GM12801 (cell line): ENCODE data around the gene P2RY14.

ENCODE experiments used
- TF ChIP-seq, protein P1 (sequence below): IDR thresholded peaks from one replicate; pipeline ENCODE4 v1.5.1; 2011; ENCODE audit warnings: control low read depth; ENCODE audit not compliant: insufficient read length; ENCODE audit errors: extremely low read depth

P2RY14 gene

DNA sequence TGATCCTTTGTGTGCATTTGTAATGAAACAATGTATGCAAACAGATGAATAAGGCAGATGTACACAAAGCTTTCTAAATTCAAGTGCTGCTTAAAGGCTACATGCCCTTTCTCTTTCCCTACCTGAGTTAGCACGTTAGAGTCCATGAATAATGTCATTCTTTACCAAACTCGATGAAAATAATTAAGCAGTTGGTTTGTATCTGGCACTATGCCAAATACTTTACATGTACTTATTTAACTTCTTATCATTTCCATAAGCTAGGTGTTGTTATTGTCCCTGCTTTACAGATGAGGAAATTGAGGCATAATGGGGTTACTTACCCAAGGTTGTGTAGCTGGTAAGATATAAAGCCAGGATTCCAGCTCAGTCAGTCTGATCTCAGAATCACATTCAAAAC is 77.8 kb downstream of the P2RY14 start:
- TF ChIP-seq, protein P1, sequence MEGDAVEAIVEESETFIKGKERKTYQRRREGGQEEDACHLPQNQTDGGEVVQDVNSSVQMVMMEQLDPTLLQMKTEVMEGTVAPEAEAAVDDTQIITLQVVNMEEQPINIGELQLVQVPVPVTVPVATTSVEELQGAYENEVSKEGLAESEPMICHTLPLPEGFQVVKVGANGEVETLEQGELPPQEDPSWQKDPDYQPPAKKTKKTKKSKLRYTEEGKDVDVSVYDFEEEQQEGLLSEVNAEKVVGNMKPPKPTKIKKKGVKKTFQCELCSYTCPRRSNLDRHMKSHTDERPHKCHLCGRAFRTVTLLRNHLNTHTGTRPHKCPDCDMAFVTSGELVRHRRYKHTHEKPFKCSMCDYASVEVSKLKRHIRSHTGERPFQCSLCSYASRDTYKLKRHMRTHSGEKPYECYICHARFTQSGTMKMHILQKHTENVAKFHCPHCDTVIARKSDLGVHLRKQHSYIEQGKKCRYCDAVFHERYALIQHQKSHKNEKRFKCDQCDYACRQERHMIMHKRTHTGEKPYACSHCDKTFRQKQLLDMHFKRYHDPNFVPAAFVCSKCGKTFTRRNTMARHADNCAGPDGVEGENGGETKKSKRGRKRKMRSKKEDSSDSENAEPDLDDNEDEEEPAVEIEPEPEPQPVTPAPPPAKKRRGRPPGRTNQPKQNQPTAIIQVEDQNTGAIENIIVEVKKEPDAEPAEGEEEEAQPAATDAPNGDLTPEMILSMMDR = no peak

DNA sequence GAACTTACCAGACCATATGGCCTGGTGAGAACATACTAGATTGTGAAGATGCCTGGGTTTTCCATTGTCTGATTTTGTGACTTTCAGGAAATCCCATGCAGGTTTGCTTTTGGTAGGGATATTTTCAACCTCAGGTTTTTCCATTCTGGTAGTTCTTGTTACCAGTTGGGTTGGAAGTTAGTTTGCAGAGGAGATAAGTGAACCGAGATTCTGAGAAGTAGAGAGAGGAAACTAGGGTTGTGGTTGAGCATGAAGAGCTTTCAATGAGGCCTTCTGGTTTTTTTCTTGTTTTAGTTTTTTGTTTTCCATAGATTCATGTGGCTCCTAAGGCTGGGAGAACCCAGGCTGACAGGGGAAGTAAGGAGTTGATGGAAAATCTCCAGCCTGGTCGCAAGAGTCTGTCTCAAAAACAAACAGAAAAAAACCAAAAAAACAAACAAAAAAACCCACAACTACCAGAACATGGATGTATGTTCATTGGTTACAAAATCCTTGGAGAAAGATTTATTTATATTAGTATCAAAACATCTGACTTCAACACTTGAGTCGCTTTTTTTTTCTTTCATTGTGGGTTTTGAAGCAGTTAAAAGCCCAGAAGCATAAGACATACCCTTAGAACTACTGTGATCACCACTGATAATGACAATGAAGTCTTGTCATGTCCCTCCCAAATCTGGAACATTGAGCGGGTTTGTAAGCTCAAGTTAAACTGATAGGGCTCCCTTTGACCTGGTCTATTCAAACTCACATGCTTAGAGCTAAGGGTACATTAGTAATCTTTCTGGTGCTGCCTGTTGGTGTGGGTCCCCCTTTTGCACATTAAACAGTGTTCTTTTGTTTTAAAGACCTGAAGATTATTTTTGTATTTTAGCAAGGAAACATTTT is 78.5 kb downstream of the P2RY14 start:
- TF ChIP-seq, protein P1 = no peak

DNA sequence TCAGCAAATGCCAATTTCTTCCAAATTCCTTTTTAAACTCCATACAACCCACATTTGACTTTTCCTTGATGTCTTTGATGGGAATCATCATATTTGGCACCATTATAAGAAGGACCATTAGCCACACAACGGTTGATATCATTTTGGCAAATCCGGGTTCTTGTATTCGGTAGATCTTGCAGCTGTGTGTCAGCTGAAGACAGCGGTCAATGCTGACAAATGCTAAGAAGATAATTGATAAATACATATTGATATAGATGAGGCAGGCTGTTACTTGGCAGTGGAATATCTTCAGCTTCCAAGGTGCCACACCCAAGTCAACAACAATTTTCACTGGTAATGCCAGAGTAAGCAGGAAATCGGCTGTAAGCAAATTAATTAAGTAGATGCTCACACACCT is 79.5 kb downstream of the P2RY14 start:
- TF ChIP-seq, protein P1 = no peak

GRCh38 chr3:151197981-151198767 is 80.2 kb downstream of the P2RY14 start:
- TF ChIP-seq, protein P1 = no peak

- TF ChIP-seq, protein P1 = no peak
Observed at GRCh38 chr3:151197228-151197627, 81.1 kb downstream of the P2RY14 start.

- TF ChIP-seq, protein P1 = no peak
Observed at GRCh38 chr3:151196434-151196833, 81.9 kb downstream of the P2RY14 start.

DNA sequence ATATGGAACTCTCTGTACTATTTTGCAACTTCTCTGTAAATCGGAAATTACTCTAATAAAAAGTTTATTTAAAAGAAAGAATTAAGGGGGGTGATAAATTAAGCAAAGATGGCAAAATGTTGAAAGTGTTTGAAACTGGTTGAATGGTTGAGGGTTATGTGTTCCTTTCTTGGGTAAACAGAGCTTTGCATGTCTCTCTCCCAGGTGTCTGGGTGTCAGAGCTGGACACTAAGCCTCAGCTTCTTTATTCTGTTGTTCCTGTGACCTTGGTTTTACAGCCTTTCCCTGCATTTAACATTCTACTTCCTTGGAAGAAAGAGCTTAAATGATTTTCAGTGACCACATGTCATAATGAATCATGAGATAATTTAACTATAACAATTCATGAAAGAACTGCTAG is 82.5 kb downstream of the P2RY14 start:
- TF ChIP-seq, protein P1 = no peak
